Measurements from ENCODE around the gene APOL3.

Gene APOL3

DNA sequence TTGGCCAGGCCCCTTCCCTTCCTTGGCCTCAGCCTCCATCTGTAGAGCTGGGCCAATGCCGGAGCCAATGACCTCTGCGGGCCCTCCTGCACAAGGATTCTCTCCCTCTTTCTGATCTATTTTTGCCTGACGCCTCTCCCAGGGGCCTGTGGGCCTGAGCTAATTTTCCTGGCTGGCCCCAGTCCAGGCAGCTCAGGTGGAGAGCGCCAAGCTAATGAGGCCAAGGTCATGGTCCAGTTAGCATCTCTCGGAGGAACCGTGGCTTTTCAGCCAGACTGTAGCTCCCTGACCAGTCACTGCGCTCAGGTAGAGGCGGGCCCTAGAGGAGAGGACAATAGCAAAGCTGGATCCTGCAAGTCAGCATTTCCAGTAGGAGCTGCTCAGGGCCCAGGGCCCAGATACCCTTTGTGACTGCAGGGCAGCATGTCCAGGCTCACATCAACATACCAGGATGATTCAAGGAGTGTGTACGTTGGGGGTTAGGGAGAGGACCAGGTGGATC, 43.5 kb downstream of the APOL3 start:
- Histone ChIP-seq H3K36me3 (ENCODE audit: insufficient read depth, insufficient read length, low read length) (no peaks in the 10 kb centered on the region), H3K4me1 (ENCODE audit: insufficient read depth, insufficient read length) (no peaks in the 10 kb centered on the region), H3K27me3 (ENCODE audit: insufficient read depth, insufficient read length) (no peaks in the 10 kb centered on the region), H3K9me3 (ENCODE audit: insufficient read depth, low read length) (no peaks in the 10 kb centered on the region), H3K9ac (ENCODE audit: insufficient read length, low read depth) (no peak overlapping the region), H3K4me3 (ENCODE audit: insufficient read length, low read depth) (no peak overlapping the region)
- DNase-seq (ENCODE audit: low read depth, low spot score): no peak
- TF ChIP-seq YY1 (IDR thresholded peaks at IDR 0.05; ENCODE audit: insufficient read depth, insufficient read length): no peak
- no peak for TF ChIP-seq SUZ12 (IDR thresholded peaks at IDR 0.05; ENCODE audit: extremely low read depth, insufficient read depth, insufficient read length)
- TF ChIP-seq ZNF274 (IDR thresholded peaks at IDR 0.05; ENCODE audit: low read depth, low read length): no peak

DNA sequence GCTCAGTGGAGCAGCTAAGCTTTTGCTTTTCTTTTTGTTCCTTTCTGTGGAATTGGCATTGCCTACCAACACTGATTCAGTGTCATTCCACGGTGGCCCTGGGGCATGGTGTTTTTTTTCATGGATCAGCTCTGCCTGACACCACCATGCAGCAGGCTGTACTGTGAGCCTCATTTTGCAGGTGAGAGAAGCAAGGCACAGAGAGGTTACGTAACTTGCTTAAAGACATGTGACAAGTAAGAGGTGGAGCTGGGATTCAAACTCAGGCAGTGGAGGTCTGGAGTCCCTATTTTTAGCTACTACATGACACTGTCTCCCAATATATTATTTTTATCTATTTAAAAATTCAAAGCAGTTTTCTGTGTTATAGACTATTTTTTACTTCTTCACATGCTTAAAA, 44.4 kb downstream of the APOL3 start:
- Histone ChIP-seq H3K9ac (ENCODE audit: insufficient read length, low read depth) (no peak overlapping the region), H3K27me3 (ENCODE audit: insufficient read depth, insufficient read length) (no peaks in the 10 kb centered on the region), H3K9me3 (ENCODE audit: insufficient read depth, low read length) (no peaks in the 10 kb centered on the region), H3K36me3 (ENCODE audit: insufficient read depth, insufficient read length, low read length) (no peaks in the 10 kb centered on the region), H3K4me3 (ENCODE audit: insufficient read length, low read depth) (no peak overlapping the region), H3K4me1 (ENCODE audit: insufficient read depth, insufficient read length) (no peaks in the 10 kb centered on the region)
- no peak for DNase-seq (ENCODE audit: low read depth, low spot score)
- no peak for TF ChIP-seq SUZ12 (IDR thresholded peaks at IDR 0.05; ENCODE audit: extremely low read depth, insufficient read depth, insufficient read length)
- no peak for TF ChIP-seq ZNF274 (IDR thresholded peaks at IDR 0.05; ENCODE audit: low read depth, low read length)
- TF ChIP-seq YY1 (IDR thresholded peaks at IDR 0.05; ENCODE audit: insufficient read depth, insufficient read length): no peak

DNA sequence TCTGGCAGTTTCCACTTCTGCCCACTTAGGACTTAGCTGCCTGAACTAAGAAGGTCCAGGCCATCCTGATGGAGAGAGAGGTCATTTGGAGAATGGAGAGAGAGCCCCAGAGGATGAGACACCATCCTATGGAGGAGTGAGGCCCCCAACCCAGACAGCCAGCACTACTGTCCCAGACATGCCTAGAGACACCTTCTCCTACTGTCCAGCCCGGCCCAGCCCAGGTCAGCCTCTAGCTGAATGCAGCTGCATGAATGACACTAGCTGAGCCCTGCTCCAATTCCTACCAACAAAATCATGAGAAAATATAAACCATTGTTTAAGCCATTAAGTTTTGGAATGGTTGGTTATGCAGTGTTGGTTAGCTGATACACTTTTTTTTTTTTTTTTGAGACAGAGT, 47.4 kb downstream of the APOL3 start:
- H3K27me3 ChIP-seq (ENCODE audit: insufficient read depth, insufficient read length): no peaks in the 10 kb centered on the region
- H3K36me3 ChIP-seq (ENCODE audit: insufficient read depth, insufficient read length, low read length): no peaks in the 10 kb centered on the region

DNA sequence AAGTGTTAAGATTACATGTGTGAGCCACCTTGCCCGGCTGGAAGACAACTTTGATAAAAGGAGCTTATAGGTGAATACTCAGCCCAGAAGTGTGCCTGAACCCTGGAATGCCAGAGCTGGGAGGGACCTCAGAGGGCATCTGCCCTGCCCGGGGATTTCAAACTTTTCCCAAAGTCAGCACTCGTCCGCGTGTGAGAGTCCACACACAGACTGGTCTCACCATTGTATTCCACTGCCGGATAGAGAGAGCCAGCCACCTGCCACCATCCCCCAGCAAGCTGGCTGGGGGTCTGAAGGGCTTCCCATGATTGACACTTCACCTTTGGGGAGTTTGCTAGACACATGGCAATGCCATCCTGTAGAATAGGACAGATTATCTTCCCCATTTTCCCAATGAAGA, 49.2 kb downstream of the APOL3 start:
- no peak overlapping the region for H3K9ac ChIP-seq (ENCODE audit: insufficient read length, low read depth)
- H3K4me3 ChIP-seq (ENCODE audit: insufficient read length, low read depth): no peak overlapping the region
- no peak for TF ChIP-seq SUZ12 (IDR thresholded peaks at IDR 0.05; ENCODE audit: extremely low read depth, insufficient read depth, insufficient read length)
- no peak for TF ChIP-seq ZNF274 (IDR thresholded peaks at IDR 0.05; ENCODE audit: low read depth, low read length)
- TF ChIP-seq YY1 (IDR thresholded peaks at IDR 0.05; ENCODE audit: insufficient read depth, insufficient read length): no peak
- no peaks in the 10 kb centered on the region for H3K36me3 ChIP-seq (ENCODE audit: insufficient read depth, insufficient read length, low read length)
- no peaks in the 10 kb centered on the region for H3K9me3 ChIP-seq (ENCODE audit: insufficient read depth, low read length)
- peaks cover 3% of the 10 kb centered on the region for H3K4me1 ChIP-seq (ENCODE audit: insufficient read depth, insufficient read length)
- no peak for DNase-seq (ENCODE audit: low read depth, low spot score)
- H3K27me3 ChIP-seq (ENCODE audit: insufficient read depth, insufficient read length): no peaks in the 10 kb centered on the region

More for the DNA sequence above, 47.4 kb downstream of the APOL3 start:
- TF ChIP-seq ZNF274 (IDR thresholded peaks at IDR 0.05; ENCODE audit: low read depth, low read length): no peak
- no peak for TF ChIP-seq YY1 (IDR thresholded peaks at IDR 0.05; ENCODE audit: insufficient read depth, insufficient read length)
- TF ChIP-seq SUZ12 (IDR thresholded peaks at IDR 0.05; ENCODE audit: extremely low read depth, insufficient read depth, insufficient read length): no peak
- Histone ChIP-seq H3K4me1 (ENCODE audit: insufficient read depth, insufficient read length) (peaks cover 3% of the 10 kb centered on the region), H3K9me3 (ENCODE audit: insufficient read depth, low read length) (no peaks in the 10 kb centered on the region), H3K4me3 (ENCODE audit: insufficient read length, low read depth) (no peak overlapping the region), H3K9ac (ENCODE audit: insufficient read length, low read depth) (no peak overlapping the region)
- DNase-seq (ENCODE audit: low read depth, low spot score): no peak

DNA sequence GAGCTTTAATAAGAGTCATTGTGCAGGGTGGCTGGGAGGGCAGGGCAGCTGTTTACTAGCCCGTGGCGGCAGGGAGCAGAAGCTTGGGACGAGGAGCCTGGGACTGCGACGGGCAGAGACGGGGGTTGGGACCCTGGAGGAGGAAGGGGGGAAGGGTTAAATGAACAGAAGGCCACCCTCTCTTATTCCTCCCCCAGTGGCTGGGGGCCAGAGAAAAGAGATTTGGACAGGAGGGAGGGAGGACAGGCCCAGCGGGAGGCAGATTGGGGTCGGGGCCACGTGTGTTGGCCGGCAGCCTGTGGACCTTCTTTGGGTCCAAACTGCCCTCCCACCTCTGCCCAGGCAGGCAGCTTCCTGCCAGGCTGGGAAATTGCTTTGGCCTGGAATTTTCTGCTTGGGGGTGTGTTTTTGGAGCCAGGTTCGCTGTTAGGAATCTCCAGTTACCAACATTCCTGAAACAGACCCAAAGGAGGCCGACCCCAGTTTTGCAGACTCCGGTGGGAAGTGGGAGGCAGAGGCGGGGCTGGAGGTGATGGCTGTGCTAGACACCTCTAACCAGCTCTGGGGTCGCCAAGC, 50.2 kb downstream of the APOL3 start:
- no peaks in the 10 kb centered on the region for H3K27me3 ChIP-seq (ENCODE audit: insufficient read depth, insufficient read length)
- peak overlapping the region; percentile 6 for H3K4me3 ChIP-seq (ENCODE audit: insufficient read length, low read depth)
- peaks cover 3% of the 10 kb centered on the region for H3K4me1 ChIP-seq (ENCODE audit: insufficient read depth, insufficient read length)
- TF ChIP-seq SUZ12 (IDR thresholded peaks at IDR 0.05; ENCODE audit: extremely low read depth, insufficient read depth, insufficient read length) (no peak), YY1 (IDR thresholded peaks at IDR 0.05; ENCODE audit: insufficient read depth, insufficient read length) (no peak), ZNF274 (IDR thresholded peaks at IDR 0.05; ENCODE audit: low read depth, low read length) (no peak)
- no peak for DNase-seq (ENCODE audit: low read depth, low spot score)
- no peaks in the 10 kb centered on the region for H3K36me3 ChIP-seq (ENCODE audit: insufficient read depth, insufficient read length, low read length)
- no peaks in the 10 kb centered on the region for H3K9me3 ChIP-seq (ENCODE audit: insufficient read depth, low read length)
- H3K9ac ChIP-seq (ENCODE audit: insufficient read length, low read depth): no peak overlapping the region

DNA sequence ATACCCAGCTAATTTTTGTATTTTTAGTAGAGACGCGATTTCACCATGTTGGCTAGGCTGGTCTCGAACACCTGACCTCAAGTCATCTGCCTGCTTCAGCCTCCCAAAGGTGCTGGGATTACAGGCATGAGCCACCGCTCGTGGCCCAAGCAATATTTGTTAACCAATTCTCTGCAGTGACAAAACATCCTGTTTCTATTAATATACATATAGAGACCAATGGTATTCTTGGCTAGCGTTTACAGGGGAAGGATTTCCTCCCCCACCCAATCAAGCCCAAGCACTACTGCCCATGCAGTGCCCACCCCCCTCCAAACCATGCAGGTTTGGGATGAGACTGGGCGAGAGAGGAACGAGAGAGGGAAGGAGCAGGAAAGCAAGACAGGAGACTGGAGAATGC, 53.1 kb downstream of the APOL3 start:
- H3K9me3 ChIP-seq (ENCODE audit: insufficient read depth, low read length): no peaks in the 10 kb centered on the region
- H3K4me1 ChIP-seq (ENCODE audit: insufficient read depth, insufficient read length): peaks cover 3% of the 10 kb centered on the region
- TF ChIP-seq ZNF274 (IDR thresholded peaks at IDR 0.05; ENCODE audit: low read depth, low read length): no peak
- TF ChIP-seq SUZ12 (IDR thresholded peaks at IDR 0.05; ENCODE audit: extremely low read depth, insufficient read depth, insufficient read length): no peak
- no peak for TF ChIP-seq YY1 (IDR thresholded peaks at IDR 0.05; ENCODE audit: insufficient read depth, insufficient read length)
- H3K4me3 ChIP-seq (ENCODE audit: insufficient read length, low read depth): no peak overlapping the region
- no peaks in the 10 kb centered on the region for H3K27me3 ChIP-seq (ENCODE audit: insufficient read depth, insufficient read length)
- H3K9ac ChIP-seq (ENCODE audit: insufficient read length, low read depth): no peak overlapping the region
- no peak for DNase-seq (ENCODE audit: low read depth, low spot score)
- no peaks in the 10 kb centered on the region for H3K36me3 ChIP-seq (ENCODE audit: insufficient read depth, insufficient read length, low read length)

DNA sequence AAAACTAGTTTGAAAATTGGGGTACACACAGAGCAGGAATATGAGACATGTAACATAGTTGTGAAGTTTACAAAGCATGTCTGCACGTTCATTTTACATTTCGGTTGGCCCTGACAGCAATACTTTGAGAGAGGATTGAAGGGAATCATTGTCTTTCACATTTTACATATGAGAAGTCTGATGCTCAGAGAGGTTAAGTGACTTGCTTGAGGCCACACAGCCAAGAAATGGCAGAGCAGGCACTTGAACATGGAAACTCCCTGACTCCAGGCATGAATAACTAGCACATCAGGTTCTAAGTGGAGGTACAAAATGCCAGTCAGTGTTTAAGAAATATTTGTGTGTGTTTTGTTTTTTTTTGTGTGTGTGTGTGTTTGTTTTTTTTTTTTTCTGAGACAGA, 53.6 kb downstream of the APOL3 start:
- DNase-seq (ENCODE audit: low read depth, low spot score): no peak
- peaks cover 3% of the 10 kb centered on the region for H3K4me1 ChIP-seq (ENCODE audit: insufficient read depth, insufficient read length)
- no peak overlapping the region for H3K4me3 ChIP-seq (ENCODE audit: insufficient read length, low read depth)
- no peak overlapping the region for H3K9ac ChIP-seq (ENCODE audit: insufficient read length, low read depth)
- H3K9me3 ChIP-seq (ENCODE audit: insufficient read depth, low read length): no peaks in the 10 kb centered on the region
- TF ChIP-seq YY1 (IDR thresholded peaks at IDR 0.05; ENCODE audit: insufficient read depth, insufficient read length) (no peak), SUZ12 (IDR thresholded peaks at IDR 0.05; ENCODE audit: extremely low read depth, insufficient read depth, insufficient read length) (no peak), ZNF274 (IDR thresholded peaks at IDR 0.05; ENCODE audit: low read depth, low read length) (no peak)
- H3K36me3 ChIP-seq (ENCODE audit: insufficient read depth, insufficient read length, low read length): no peaks in the 10 kb centered on the region
- no peaks in the 10 kb centered on the region for H3K27me3 ChIP-seq (ENCODE audit: insufficient read depth, insufficient read length)
